Measurements from ENCODE around the gene DSP. TPM values are rescaled to one million over a fixed set of nuclear protein-coding genes. Genes with fewer than 3 reads are reported as not detected.

The DSP gene
- total RNA-seq, 1 donor from 2014 or later = 7.6 TPM

DNA sequence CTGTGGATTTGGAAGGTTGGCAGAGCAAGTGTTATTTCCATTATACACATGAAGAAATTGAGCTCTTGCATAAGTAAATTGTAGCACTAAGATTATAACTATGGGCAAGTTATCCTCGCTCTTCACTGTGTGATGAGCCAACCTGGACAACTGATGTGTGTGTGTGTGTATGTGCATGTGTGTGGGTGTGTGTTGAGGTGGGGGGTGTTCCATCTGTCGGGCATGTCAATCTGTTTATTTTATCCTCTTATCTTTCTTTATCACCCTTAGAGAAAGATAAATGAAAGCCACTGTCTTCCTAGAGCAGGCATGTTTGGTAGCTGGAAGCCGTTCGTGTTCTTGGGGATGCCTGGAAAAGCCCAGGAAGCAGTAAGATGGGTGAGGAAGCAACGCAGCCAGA is 3.0 kb upstream of the DSP start:
- no peak for DNase-seq

DNA sequence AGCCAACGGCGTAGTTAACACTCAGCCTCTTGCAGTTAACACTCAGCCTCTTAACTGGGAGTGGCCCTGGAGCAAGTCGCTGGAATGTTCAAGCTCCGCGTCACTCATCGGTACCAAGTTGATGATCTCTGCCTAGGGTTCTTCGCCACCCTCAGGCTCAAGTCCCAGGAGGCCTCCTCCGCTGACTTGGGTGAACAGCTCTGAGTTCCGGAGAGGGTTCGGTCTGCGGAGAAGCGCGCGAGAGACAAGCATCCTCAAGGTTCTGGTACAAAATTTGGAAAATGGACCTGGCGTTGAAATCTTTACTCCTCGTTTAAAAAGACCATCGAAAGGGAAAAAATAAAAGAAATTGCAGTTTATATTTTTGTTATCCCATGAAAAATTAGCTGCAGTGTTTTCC is 876 bp upstream of the DSP start:
- no peak for DNase-seq

DNA sequence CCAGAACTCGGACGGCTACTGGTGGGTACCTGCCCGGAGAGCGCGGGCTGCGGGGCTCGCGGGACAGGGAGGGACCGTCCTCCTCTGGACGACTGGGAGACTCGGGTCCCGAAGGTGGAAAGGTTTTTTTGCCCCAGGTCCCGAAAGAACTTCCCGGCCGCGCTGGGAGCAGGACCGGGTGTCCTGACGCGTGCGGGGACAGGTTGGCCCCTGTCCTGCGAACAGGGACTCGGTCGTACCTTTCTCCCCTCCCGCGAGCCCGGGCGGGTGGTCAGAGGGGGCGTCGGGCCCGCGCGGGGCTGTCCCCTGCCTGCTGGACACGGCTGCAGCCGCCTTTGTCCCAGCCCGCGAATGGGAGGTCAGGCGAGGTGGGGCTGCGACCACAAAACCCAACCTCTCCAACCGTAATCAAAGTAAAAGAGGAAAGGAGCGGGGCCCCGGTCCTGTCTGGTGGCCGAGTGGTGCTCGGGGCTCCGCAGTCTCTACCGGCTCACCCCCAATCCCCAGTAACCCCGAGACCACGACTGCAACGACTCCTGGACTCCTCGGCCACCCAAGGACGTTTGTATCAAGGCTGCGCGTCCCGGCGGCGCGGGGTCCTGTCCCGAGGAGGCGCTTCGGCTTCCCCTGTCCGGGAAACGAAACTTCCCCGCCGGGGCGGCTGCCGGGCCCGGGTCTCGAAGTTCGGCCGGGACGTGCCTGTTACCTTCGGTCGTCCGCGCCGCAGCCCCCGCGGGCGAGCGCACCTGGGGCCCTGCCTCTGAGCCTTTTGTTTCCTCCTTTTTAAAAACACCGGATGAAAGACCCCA is 798 bp downstream of the DSP start:
- no peak for DNase-seq

DNA sequence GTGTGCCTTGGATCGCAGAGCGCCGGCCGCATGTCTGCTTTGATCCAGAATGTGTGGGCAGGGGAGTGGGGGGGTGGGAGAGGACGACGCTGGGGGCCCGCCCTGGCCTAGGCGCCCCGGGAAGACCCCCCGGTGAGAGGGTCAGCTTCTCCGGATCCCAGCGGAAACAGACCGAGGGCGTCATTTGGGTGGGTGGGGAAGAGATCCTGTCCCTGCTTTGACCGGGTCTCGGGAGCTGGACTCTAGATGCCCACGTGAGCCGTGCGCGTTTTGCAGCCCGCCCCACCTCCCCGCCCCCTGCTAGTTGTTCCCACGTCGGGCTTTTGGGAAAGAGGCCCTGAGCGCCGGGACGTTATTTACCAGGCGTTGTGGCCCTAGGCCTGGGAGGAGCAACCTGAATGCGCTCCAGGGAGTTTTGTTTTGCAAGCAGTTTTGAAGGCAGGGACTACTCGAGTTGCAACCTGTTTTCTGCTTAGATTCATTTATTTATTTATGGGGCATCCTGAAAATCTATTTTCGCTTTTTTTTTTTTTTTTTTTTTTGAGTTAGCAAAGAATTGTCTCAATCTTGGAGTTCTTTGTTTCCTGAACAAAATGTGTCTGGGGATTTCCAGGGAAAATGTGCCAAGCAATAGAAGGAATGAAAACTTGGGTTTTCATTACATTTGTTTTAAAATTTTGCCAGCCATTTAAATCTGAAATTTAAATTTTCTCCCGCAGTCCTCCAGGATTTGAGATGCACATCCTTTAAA is 1.6 kb downstream of the DSP start:
- no peak for DNase-seq

- no peak for DNase-seq
Measured at GRCh38 chr6:7543789-7544424, 2.4 kb downstream of the DSP start.

- no peak for DNase-seq
Measured at GRCh38 chr6:7544597-7544996, 3.1 kb downstream of the DSP start.

DNA sequence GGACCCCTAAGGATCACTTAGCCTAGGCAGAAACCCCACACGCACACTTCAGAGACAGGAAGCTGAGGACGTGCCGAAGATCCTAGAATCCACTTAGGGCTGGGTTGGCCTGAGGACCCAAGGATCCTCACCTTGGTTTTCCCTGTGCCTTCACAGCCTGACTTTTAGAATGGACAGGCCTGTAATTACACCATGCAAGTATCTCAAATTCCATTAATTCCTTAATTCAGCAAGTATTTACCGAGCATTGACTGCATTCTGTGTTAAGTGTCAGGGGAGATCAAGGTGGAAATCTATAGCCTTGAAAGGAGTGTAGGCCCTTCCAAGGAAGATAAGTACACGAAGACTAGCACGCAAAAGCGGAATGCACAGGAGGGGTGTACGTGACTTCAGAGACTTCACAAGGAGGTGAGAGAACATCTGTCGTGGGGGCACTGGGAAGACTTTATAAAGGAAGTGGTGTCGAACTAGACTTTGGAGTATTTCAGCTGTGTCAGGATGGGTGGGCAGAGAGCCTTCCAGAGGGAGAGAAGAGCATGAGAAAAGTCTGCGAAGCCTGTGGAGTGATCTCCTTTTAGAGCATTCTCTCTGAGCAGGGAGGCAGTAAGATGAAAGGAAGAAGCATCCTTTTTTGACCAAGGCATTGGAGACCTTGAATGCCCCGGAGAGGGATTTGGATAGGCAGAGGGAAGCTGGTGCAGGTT is 4.0 kb downstream of the DSP start:
- no peak for DNase-seq

DNA sequence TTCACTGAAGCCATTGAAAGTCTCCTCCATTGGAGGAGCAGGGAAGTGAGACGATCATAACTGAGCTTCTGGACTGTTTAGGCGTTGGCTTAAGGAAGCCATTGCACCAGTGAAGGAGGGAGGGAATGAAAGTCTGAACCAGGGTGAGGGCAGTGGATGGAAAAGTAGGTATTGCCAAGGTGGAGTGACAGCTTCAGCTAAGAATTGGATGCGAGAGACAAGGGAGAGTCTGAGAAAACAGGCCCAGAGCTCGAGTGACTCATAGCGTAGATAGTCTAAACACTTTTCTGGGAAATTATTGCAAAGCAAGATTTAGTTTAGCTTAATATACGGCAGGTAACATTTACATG is 4.5 kb downstream of the DSP start:
- DNase-seq = no peak

GRCh38 chr6:7546383-7546782 is 4.9 kb downstream of the DSP start:
- DNase-seq = no peak

- no peak for DNase-seq
Measured at GRCh38 chr6:7546896-7547295, 5.4 kb downstream of the DSP start.

GRCh38 chr6:7547315-7547714 is 5.8 kb downstream of the DSP start:
- DNase-seq = no peak

DNA sequence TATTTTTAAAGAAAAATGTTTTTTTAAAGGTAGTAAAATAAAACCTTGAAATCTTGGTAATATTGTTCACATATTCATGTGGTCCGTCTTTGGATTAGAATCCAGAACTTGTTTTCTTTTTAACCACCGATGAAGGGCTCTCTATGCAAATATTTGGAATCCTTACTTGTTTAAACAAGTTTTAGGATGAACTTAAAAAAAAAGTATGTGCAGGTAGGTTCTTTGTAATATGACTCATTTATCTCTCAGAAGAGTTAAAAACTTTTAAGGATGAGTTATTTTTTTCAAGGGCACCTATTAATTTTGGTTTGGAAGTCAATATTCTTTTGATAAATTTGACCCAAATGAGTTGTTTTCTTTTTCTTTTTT is 8.9 kb downstream of the DSP start:
- DNase-seq = no peak

- no peak for DNase-seq
Measured at GRCh38 chr6:7554533-7555275, 13.2 kb downstream of the DSP start.

DNA sequence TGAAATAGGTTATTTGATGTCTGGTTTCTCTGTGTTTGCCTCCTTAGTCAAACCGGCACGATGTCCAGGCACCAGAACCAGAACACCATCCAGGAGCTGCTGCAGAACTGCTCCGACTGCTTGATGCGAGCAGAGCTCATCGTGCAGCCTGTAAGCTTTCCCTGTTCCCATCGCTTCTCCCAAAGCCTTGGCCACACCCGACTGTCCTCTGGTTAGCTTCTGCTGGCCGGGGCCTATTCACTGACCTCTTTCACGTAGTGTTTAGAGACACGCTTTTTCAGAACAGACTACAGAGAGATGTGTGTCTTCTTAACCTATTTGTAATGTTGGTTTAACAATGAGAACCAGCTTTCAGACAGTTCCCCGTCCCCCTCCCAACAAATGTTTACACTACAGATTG is 14.2 kb downstream of the DSP start:
- DNase-seq = no peak

DNA sequence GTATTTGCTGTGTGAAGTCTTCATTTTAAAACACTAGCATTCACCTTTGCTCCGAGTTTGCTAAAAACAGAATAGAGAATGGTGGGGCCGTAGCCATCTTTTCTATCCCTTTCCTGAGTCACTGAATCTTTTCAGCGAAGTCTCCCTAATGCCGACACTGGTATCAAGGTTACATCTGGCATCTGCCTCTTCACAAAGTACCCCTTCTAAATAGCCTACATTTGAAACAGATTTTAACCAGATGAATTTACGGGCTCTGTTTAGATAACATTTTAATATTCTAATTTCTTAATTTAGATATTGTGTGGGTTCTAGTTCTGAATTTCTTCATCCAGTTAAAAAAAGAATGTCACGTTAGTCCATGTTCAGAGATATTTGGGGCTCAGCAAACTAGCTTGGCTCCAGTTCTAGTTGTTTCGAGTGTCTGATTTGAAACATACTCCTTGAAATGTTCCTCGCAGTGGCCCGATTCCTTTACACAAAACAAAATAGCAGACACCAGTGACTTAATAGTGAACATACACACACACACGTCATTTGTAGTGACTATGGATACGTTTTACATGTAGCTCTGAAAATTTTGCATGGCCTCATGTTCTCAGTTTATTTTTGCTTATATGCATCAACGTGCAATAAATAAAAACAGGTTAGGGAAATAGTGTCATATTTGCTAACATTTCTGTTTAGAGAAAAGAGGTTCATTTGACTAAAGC is 15.1 kb downstream of the DSP start:
- DNase-seq = no peak

- no peak for DNase-seq
Measured at GRCh38 chr6:7557652-7558051, 16.2 kb downstream of the DSP start.

GRCh38 chr6:7558781-7559180 is 17.3 kb downstream of the DSP start:
- no peak for DNase-seq

- no peak for DNase-seq
Measured at GRCh38 chr6:7559196-7559595, 17.7 kb downstream of the DSP start.

DNA sequence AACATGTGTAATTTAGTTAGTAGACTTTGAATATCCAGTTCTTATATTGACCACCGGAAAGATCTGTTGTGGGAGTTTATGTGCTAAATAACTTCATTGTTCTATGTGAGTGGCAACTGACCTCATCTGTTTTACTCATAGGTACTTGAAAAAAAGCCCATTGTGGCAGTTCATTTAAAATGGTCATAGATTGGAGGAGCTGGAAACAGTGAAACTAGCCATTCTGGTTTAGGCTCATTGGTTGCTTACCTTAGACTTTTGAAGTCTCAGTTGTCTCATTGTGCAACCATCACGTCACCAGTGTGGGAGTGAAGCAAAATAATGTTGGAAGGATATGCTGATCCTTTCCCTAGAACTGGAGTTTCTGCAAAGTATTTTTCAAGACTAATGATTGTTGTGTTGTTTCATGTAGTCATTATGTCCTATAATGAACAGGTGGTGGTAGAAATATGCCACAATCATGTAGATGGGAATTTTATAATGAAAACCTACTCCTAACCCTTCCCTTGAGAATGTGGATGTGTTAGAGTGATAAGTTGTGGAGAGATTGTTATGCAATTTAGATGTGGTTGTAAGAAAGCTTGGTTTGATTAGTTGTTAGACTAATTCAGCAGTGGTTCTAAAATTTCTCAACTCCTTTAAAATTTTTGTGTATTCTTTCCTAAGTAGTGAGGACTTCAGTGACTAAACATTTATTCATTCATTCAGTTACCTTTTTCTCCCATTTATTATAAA is 18.3 kb downstream of the DSP start:
- no peak for DNase-seq

GRCh38 chr6:7561153-7561964 is 19.9 kb downstream of the DSP start:
- DNase-seq = no peak

All from occipital lobe (tissue), 2 donors.